ENCODE measurements around the gene BORCS5.
"Not testable (repeated sequence)": the region's sequence is repeated elsewhere in the genome, so short reads cannot be mapped to it uniquely, and the experiment has no call there.

The BORCS5 gene

DNA sequence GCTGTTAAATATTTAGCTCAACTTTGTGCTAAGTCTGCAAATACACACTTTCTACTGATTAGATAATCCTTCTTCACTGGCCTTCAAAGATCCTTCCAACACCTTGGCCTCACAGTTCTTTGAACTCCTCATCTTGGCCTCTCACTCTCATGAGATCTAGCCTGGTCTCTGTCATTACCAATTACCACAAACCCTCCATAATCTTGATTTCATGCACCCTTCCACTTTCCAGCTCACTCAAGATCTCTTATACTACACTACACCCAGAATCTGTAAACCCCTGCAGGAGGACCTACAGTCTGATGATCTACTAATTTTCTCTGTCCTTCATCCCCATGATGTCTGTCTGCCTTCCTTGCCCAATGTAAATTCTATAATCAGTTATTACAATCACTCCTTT is 134.7 kb downstream of the BORCS5 start:
- no peak for FAIRE-seq

DNA sequence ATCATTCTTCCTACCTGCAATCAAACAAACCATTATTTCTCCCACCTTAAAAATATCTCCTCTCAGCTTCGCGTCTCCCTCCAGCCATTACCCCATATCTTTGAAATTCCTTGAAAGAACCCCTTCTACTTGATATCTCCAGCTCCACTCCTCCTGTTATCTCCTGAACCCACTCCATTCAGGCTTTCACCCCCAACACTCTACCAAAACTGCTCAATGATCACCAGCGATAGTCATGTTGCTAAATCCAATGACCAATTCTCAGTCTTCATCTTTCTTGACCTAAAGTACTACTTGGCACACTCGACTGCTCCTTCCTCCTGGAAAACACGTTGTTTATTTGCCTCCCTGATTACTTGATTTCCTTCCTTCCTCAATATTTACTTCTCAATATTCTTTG is 135.7 kb downstream of the BORCS5 start:
- FAIRE-seq = no peak

GRCh38 chr12:12495536-12495935 is 138.7 kb downstream of the BORCS5 start:
- FAIRE-seq = no peak

DNA sequence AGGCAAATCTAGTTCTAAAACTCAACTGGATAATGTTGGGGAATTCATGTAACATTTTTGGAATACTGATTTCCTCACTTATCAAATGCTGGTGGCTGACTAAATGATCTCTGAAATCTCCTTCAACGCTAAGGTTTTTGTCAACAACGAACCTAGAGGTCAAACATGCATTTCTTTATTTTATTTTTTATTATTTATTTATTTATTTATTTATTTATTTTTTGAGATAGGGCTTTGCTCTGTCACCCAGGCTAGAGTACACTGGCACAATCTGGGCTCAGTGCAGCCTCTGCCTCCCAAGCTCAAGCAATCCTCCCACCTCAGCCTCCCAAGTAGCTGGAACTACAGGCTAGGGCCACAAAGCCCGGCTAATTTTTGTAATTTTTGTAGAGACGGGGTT is 141.3 kb downstream of the BORCS5 start:
- no peak for FAIRE-seq

- no peak for FAIRE-seq
Measured at GRCh38 chr12:12499909-12500604, 143.2 kb downstream of the BORCS5 start.

DNA sequence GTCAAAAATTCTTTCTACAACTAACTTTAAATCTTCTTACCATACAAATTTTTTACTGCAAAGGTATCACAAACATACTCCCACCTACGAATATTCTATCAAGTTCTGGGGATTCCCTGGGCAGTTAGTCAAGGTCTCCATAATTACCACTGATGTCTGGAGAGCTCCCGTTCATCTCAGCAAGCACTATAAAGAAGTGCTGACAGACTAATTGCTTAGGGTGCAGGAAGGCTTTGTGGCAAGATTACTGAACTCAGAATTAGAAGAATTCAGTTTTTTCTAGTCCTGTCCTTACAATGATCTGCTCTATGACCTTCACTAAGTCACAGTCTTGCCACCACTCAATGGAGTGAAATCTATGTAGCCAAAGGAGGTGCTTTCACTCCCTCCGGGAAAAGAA is 144.2 kb downstream of the BORCS5 start:
- FAIRE-seq = no peak

DNA sequence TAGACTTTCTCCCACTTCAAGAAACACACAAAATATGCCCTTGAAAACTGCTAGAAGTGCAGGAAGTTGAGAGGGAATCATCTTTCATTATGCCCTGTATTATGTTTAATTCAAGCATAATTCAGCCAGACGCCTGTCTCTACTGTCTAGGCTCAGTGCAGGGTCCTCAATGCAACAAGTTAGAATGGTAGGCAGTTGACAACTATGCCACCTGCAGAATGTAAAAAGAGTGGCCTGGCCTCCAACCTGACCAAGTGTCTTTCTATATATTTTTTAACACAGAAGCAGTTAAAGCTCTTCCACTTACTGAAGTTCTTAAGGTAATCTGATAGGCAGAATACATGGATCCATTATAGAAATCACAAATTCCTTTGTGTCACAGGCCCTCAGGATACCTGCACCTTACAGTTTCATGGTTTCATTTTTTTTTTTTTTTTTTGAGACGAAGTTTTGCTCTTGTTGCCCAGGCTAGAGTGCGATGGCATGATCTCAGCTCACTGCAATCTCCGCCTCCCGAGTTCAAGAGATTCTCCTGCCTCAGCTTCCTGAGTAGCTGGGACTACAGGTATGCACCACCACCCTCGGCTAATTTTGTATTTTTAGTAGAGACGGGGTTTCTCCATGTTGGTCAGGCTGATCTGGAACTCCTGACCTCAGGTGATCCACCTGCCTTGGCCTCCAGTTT is 145.4 kb downstream of the BORCS5 start:
- not testable (repeated sequence) for FAIRE-seq

- FAIRE-seq = no peak
Measured at GRCh38 chr12:12502815-12503151, 145.9 kb downstream of the BORCS5 start.

DNA sequence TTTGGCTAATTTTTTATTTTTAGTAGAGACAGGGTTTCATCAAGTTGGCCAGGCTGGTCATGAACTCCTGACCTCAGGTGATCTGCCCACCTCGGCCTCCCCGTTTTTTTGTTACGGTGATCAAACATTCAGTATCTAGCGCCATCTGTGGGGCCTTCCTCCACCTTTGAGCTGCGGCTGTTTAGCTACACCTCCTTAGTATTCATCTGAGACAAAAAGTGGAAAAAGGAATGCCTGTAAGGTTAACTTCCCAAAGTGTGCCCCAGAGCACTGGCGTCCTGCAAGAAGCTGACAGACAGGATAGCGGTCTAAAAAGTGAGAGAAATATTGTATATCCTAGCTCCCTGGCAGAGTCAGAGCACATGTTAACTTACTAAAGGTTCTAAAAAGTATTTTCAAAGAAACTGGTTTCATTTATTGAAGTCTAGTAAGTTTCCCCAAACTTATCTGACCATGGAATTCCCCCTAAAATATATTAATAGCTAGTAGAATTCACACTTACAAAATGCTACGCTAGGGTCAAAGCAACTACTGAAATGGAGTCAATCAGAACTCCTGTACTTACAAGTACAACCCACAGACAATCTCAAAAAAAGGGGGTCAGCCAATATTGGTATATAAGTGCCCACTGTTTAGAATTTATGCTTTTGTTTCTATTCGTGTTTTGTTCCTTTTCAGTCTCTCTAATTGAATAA is 146.7 kb downstream of the BORCS5 start:
- no peak for FAIRE-seq

DNA sequence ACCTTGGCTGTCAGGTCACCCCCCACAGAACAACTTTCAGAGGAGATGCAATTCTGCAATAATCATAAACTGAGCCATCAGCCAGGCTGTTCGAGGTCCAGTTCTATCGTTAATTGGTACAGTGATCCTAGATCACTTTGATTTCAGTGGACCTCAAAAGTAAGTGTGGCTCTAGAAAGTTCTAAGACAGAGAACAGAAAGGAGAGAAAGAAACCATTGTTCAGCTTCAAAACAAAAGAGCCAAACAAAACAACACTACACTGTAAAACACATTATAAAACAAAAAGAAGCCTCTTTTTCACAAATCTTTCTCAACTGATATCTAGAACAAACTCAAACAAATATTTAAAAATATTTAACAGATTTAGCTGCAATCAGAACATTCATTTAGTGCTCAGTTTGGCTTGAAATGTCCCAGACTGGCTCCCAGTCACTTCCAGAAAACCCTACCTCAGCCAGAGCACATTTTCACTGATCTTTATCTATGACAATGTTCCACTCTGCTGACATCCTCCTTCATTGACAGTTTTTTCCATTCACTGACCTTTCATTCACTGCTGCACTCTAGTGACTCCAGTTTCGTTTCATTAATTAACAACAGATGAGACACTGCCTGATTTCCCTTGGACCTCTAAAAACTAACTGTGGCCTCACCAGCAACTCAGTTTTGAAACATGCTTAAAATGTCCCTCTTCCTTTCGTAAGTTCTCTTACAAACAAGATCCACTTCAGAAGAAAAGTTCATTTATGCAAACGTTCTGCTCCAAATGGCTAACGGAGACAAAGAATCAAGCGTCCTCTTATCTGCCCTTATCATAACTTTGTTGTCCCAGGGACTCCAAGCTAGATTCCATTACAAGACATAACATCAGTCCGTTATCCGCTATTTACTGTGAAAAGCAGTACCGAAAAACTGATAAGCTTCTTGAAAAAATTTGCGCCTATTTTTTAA is 148.9 kb downstream of the BORCS5 start:
- peak; percentile 86 for FAIRE-seq

DNA sequence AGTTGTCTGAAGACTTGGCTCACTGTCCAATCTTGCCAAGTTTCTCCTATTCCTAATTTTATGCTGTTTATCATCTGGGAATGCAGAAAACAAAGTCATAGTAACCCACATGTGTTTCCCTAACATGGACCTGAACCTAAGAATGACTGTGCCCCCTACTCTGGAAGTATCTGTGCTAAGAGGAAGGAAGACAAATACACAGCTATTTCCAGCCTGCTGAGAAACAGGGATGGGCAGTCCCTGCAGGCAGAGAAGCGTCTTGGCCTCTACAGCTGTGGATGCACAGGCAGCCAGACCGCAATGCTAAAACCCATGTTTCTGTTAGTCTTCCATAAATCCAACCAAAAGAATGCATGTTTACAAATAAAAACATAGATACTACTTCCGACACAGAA is 149.6 kb downstream of the BORCS5 start:
- peak; percentile 76 for FAIRE-seq

- no peak for FAIRE-seq
Measured at GRCh38 chr12:12507121-12507520, 150.2 kb downstream of the BORCS5 start.

GRCh38 chr12:12508612-12509011 is 151.7 kb downstream of the BORCS5 start:
- FAIRE-seq = no peak

- no peak for FAIRE-seq
Measured at GRCh38 chr12:12510141-12510540, 153.3 kb downstream of the BORCS5 start.

DNA sequence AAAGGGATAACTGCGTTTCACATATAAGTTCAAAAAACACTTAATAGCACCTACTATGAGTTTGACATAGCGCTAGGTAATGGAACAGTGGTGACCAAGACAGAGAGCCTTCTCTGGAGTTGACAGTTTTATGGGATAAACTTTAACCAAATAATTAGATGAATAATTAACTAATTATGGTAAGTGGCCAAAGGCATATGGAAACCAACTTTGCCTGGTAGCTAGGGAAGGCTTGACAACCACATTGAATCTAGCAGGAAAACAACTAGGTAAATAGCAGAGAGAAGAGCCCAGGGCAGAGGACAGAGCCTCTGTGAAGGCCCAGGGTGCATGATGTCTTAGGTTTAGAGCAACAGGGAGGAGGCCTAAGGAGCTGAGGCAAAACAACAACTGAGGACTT is 153.7 kb downstream of the BORCS5 start:
- FAIRE-seq = no peak

GRCh38 chr12:12511021-12511783 is 154.3 kb downstream of the BORCS5 start:
- FAIRE-seq = no peak

DNA sequence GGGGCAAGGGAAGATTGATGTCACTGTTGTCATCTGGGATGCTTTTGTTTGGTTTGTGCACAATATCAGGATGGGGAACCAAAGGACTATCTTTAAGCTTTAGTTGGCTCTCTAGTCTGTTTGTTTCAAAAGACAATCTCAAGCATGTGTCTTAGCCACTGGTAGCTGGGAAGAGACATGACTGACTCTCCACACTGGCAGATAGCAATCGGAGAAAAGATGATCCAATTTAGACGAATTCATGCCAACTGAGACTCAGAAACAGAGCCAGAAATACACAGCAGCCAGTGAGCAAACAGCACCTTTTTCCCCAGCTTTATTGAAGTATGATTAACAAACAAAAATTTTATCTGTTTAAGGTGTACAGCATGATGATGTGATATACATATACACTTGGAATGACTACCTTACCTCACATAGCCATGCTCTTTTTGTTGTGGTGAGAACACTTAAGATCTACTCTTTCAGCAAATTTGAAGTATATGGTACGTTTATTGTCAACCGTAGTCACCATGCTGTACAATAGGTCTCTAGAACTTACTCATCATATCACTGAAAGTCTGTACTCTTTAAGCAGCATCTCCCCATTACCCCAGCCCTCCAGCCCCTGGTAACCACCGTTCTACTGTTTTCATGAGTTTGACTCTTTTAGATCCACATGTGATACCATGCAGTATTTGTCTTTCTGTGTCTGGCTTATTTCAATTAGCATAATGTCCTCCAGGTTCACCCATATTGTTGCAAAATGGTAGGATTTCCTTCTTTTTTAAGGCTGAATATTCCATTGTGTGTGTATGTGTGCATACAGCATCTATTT is 155.2 kb downstream of the BORCS5 start:
- FAIRE-seq = no peak

DNA sequence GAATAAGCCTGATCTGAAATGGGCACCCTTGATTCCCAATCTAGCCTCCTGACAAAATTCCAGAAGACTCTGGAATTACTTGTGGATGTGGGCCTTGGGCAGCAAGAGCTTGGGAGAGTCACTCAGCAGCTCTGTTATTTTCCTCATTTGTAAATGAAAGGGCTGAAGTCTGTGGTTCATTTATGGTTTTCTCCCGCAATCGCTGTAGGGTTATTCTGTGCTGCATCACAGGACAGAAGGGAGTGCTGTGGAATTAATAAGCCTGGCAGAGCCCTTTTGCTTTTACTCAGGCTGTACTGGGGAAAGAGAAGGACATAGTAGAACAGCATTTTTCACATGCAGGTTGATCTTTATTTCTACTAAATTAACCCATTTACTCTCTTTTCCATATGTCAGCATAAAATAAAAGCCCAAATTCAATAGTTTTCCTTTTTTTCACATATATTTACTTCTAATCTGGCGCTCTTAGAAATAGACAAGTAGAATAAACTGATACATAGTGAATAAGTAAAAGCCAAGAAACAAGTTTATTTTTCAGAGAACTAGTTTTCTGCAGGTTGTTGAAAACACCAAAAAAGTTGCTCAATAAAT is 156.6 kb downstream of the BORCS5 start:
- no peak for FAIRE-seq

DNA sequence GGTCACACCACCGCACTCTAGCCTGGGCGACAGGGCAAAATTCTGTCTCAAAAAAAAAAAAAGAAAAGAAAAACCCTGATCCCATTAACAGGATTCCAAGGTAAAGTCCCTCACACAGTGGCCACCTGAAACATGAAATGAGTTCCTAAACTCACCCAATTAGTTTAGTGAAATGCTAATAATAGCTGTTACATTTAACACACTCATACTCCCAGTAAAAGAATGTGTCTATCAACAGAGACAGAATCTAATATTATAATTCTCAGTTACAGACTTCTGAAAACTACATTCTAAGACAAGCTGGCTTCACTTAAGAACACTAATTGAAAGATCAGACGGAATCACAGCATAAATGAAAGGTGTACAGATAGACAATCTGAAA is 161.6 kb downstream of the BORCS5 start:
- FAIRE-seq = no peak

DNA sequence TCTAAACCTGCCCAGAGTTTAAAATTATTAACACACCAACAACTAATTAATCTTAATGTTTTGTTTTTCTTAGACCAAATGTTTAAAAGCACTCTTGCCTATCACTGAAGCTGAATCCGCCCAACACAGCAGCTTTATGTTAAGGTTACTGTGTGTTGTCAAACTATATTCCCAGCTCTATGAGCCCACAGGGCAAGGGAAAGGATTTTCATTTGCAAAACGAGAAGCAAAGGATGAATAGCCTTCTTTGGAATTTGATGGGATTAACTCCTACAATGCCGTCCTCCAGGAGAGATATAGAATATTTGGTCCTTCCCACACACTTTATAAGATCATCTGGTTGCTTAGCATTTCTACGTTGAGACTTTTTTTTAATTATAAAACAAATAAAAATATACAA is 162.0 kb downstream of the BORCS5 start:
- no peak for FAIRE-seq

Data from endometrium (tissue), 2 donors.